ENCODE measurements around the gene ACTN1.

Gene ACTN1

GRCh38 chr14:68968721-68969120 lies 10.4 kb downstream of the ACTN1 start:
- no peak for DNase-seq

DNA sequence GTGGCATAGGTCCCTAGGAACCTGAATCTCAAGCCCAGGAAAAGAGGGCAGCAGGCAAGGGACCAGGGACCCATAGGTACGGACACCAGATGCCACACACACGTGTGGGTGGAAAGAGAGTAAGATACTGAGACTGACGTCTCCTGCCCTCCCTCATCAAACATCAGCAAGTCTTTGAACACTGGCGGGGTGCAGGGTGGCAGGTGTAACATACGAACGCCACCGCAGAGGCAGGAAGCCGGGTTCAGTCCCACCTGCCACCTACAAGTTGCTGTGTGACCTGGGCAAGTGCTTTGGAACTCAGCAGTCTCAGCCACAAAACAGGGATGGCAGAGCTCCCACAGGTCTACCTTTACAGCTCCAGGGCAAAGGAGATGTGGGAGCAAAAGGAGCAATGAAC lies 11.1 kb downstream of the ACTN1 start:
- DNase-seq: peak; percentile 9

- no peak for DNase-seq
Measured at GRCh38 chr14:68967459-68967940, 11.6 kb downstream of the ACTN1 start.

DNA sequence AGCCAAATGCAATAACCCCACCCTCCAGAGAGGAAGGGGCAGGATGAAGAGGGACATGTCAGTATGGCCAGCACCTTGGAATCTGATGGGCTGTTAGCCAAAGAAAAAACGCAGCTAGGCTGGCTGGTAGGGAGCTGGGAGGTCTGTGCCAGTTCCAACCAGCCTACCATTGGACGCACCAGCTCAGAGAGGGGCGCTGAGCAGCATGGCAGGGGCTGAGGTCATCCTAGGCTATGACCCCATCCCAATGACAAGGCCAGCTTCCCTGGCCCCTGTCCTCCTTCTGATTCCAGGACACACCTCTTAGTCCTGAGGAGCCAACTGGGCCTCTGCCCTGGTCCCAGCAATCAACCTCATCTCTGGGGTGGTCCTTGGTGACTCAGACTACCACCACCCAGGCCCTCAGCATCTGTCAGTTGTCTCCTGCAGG lies 12.2 kb downstream of the ACTN1 start:
- no peak for DNase-seq

GRCh38 chr14:68965261-68965761 lies 13.8 kb downstream of the ACTN1 start:
- no peak for DNase-seq

- DNase-seq: no peak
Measured at GRCh38 chr14:68964300-68965093, 14.6 kb downstream of the ACTN1 start.

- DNase-seq: no peak
Measured at GRCh38 chr14:68962681-68963080, 16.4 kb downstream of the ACTN1 start.

- DNase-seq: no peak
Measured at GRCh38 chr14:68961781-68962584, 17.1 kb downstream of the ACTN1 start.

DNA sequence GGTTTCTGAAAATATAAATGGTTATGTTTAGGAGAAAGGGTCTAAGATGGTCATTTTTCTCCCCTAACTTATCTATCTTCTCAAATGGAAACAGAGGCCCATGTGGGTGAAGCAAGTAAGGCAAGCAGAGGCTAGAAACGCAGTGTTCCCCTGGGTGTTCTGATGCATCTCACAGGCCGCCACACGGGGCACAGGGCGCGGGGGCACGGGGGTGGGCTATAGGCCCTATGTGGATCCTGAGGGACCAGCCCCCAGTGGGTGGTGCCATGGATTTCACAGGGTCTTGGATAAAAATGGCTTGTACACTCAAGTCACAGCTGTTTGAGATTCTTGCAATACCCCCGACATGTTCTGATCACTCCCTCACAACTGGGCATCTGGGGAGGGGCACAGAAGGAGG lies 17.7 kb downstream of the ACTN1 start:
- no peak for DNase-seq

GRCh38 chr14:68960123-68960522 lies 19.0 kb downstream of the ACTN1 start:
- no peak for DNase-seq

- DNase-seq: no peak
Measured at GRCh38 chr14:68959035-68959434, 20.1 kb downstream of the ACTN1 start.

GRCh38 chr14:68958553-68958952 lies 20.5 kb downstream of the ACTN1 start:
- no peak for DNase-seq

DNA sequence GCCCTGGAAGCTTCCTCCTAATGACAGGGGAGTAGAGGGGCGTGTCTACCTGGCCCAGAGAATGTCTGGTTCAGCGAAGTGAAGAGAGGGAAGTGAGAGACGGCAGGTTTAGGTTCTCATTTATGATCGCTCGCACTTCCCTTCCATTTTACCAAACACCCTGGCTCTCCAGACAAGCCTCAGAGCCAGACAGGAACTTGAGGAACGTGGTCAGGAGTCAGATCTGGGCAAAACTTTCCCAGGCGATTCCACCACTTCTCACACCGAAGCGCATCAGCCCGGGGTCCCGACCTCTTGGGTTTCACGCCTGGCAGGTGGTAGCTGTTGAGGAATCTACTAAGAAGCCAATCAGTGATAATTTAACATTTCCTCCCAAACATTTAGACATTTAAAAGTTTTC lies 21.3 kb downstream of the ACTN1 start:
- DNase-seq: no peak

- DNase-seq: no peak
Measured at GRCh38 chr14:68956724-68957123, 22.4 kb downstream of the ACTN1 start.

GRCh38 chr14:68955851-68956179 lies 23.3 kb downstream of the ACTN1 start:
- no peak for DNase-seq

- no peak for DNase-seq
Measured at GRCh38 chr14:68955164-68955850, 23.8 kb downstream of the ACTN1 start.

DNA sequence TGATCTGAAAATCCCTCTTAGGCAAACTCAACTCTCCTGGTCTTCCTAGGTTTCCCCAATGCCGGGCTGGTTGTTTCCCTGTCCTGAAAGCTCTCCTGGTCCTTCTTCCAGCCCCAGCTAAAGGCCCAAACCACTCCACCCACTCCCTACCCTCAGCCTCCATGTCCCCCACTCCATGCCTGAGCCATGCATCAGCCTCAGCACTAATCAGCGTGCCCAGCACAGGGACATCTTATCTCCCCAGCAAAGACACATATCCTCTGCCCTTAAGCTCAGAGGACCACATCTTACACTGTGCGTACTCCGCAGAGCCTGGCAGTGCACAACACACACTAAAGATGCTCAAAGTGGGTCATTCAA lies 25.9 kb downstream of the ACTN1 start:
- DNase-seq: no peak

- no peak for DNase-seq
Measured at GRCh38 chr14:68952531-68953195, 26.4 kb downstream of the ACTN1 start.

GRCh38 chr14:68951800-68952530 lies 27.1 kb downstream of the ACTN1 start:
- DNase-seq: no peak

DNA sequence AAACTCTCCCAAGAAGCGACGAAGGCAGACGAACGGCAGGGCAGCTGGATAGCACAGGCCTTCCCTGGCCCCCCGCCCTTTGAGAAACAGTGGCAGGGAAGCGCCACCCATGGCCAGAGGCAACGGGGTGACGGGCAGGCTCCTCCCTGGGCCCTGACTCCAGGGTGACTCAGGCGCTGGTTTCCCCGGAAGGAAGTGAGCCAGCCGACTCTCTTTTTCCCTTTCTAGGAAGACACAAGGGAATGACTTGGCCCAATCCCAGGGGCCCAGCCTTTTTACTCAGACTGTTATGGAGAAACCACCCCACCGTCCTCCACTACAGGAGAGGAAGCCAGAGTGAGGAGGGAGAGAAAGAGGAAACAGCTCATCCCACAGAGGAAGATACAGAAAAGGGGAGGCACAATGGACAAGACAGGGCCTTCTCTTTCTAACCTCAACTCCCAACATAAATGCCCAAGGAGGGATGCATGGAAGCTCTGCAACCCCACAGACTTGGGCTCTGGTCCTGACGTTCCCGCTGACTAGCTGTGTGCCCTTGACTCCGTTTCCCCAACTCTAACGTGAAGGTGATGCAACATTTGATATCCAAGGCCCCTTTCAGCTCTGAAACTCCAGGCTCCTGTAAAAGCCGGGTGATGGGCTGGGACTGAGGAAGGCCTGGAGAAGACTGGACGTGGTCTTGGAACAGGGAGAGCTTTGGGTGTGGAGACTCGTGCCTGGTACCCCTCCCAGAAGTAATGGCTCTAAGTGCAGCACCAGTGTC lies 27.9 kb downstream of the ACTN1 start:
- DNase-seq: no peak

DNA sequence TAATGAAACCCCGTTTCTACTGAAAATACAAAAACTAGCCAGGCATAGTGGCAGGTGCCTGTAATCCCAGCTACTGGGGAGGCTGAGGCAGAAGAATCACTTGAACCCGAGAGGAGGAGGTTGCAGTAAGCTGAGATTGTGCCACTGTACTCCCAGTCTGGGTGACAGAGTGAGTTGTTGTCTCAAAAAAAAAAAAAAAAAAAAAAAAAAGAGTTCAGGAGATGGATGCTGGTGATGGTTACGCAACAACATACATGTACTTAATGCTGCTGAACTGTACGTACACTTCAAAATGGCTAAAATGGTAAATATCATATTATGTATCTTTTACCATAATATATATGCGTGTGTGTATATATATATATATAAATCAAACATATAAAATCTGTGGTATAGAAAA lies 29.0 kb downstream of the ACTN1 start:
- DNase-seq: no peak

DNA sequence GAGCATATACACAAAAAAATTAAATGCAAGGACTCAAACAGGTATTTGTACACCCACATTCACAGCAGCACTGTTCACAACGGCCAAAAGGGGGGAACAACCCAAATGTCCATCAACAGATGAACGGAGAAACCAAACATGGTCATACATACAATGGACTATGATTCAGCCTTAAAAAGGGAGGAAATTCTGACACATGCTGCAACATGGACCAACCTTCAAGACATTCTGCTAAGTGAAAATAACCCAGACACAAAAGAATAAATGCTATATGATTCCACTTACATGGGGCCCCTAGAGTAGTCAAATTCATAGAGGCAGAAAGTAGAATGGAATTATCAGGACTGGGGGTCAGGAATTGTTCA lies 29.5 kb downstream of the ACTN1 start:
- no peak for DNase-seq

All from stimulated activated naive CD4-positive, alpha-beta T cell treated with Interleukin-2 at 50 U/mL for 16 hours (primary cell).